Stimulated activated CD8-positive, alpha-beta memory T cell treated with anti-CD3 and anti-CD28 coated beads, Interleukin-7, amount 100 ng/mL, for 1 hour (primary cell): ENCODE measurements around the gene EGLN1.
A peak's percentile ranks its signal among the peaks of the same experiment; 100 is the strongest.
"Not testable (repeated sequence)": the region's sequence is repeated elsewhere in the genome, so short reads cannot be mapped to it uniquely, and the experiment has no call there.

ENCODE experiments used
- DNase-seq, 2 donors: peaks; one replicate each; pipeline ENCODE4 v3.0.0-alpha.2; 2020; ENCODE audit warnings: low read depth in 2 of 2

EGLN1 gene

DNA sequence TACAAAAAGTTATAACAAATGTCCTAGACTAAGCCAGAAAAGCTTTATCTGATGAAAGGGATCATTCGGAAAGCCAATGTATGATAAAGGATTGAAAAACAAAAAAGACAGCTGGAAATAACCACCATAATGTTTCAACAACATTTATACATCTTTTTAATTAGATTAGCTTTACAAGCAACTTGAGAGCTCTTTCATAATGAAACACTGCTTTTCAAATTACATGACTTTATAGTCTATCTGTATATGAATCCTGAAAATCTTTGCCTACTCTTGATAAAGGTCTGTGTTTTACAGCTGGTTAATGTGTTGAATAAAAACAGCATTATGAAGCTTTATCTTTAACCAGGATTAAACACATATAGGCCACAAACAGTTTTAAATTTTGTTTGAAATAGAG is 58.5 kb downstream of the EGLN1 start:
- DNase-seq = no peak

GRCh38 chr1:231362325-231362724 is 59.8 kb downstream of the EGLN1 start:
- no peak for DNase-seq

- no peak for DNase-seq
Measured at GRCh38 chr1:231359113-231359512, 63.0 kb downstream of the EGLN1 start.

DNA sequence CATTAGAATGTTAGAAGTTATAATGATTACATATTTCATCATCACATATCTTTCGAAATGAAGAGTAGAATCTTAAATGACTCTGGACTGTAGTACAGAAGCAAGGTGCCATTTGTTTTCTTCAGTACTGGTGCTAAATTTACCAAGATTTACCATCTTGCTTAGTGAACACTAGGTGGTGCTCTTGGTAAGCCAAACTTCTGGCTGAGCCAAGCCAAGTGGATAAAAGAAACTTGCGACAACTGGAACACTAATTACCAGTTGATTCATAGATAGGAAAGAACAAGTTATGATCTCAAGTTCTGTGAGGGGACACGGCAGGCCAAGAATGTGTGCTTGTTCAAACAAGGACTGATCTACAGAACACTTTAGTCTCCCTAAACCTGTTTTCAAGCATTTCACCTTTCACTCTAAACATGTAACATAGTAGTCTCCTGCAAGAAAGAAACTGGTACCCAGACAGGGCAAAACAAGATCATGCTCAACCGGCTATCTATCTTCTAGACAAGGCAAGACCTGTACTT is 64.2 kb downstream of the EGLN1 start:
- no peak for DNase-seq

DNA sequence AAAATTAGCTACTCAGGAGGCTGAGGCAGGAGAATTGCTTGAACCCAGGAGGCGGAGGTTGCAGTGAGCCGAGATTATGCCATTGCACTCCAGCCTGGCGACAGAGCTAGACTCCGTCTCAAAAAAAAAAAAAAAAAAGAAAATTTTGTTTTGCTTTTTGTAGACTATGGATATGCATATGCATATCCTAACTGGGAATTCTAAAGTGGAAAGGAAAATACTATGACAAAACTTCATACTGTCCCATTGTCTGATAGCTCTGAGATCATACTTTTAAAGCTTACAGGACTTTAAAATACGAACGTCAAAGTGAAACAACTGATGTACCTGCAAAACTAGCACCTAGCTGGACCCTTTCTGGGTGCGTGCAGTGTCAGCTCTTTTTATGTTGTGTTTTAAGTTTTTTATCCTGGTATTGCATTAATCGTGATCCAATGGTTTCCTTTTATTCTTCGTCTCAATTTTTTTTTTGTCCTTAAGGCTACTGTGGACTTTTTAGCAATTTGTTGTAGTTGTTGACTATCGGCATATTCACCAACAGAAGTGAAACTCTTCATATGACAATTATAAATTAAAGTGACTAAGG is 64.8 kb downstream of the EGLN1 start:
- no peak for DNase-seq

- DNase-seq = no peak
Measured at GRCh38 chr1:231355171-231355570, 66.9 kb downstream of the EGLN1 start.

- no peak for DNase-seq
Measured at GRCh38 chr1:231354330-231355020, 67.6 kb downstream of the EGLN1 start.

GRCh38 chr1:231353086-231353485 is 69.0 kb downstream of the EGLN1 start:
- no peak for DNase-seq

DNA sequence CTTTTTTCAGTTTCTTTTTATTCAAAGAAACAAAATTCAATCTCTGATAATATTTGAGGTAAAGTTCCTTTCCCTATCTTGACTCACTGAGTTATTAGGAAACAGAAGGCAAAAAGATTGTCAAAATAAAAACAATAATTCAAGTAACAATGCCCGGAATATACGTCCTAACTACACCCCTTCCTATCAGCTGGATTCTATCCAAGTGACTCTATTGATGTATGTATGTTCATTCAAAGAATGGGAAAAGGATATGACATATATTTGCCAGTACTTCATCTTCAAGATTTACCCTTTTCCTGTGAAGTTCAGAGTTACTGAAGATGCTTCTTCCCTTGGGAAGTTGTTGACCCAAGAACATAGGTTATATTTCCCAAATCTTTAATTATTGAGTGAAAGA is 70.3 kb downstream of the EGLN1 start:
- no peak for DNase-seq

- DNase-seq = not testable (repeated sequence)
Measured at GRCh38 chr1:231348856-231349255, 73.2 kb downstream of the EGLN1 start.

DNA sequence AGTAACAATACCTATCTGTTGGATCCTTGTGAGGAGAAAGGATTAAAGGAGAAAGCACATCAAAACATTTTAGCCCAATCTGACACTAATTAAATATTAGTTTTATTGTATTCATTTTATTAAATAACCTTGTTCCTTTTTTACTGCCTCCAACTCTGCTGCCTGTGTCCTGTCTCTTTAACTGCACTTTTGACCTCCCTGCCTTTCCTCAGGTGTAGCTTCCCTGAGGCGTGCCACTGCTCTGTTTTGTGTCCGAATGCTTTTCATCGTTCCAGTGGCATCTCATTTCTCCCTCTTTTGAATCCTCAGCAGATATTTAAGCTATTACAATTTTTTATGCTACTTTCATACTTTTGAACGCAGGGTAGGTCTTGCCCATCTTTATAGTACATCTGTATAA is 73.6 kb downstream of the EGLN1 start:
- DNase-seq = no peak

DNA sequence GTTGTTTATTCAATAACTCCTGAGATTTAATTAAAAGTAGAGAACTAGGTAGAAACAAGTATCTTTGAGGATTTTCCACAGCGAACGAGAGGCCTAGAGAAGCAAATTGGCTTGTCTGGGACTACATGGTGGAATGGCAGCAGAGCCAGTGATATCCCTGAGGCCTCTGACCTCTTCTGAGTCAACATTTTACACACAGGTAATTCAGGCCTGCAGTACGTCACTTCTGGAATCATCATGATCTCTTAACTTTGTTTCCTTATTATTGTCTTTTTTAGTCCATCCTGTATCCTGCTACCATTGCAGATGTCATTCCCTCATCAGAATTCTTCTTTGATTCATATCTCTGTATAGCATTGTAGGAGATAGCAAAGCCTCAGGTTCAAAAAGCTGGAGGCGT is 74.1 kb downstream of the EGLN1 start:
- DNase-seq = no peak

DNA sequence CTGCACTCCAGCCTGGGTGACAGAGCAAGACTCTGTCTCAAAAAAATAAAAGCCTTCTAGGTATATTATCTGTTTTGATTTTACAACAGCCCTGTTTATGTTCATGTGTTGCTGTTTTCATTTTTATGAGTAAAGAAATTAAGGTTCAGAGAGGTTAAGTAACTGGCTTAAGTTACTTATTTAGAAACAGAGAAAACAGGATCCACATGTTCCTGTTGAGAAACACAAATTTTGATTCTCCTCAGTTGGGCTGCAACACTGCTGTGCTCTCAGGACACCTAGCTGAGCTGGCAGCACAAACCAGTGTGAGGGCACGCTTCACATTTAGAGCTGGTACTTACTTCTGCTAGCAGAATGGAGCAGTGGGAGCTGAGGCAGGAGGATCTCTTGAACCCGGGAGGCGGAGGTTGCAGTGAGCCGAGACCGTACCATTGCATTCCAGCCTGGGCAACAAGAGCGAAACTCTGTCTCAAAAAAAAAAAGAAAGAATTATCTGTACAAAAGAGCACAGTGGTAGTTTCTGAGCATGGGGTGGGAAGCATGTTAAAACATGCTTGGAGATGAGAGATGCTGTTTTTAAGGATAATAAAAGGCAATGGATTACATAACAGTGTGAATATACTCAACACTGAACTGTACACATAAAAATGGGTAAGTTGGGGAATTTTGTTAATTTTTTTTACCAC is 81.6 kb downstream of the EGLN1 start:
- DNase-seq = no peak

- DNase-seq = no peak
Measured at GRCh38 chr1:231338270-231339128, 83.6 kb downstream of the EGLN1 start, which contains the start of gene SPRTN. TSS of gene SPRTN (plus strand) at chr1:231338293. CDS start at chr1:231338384, 91 bp downstream.

DNA sequence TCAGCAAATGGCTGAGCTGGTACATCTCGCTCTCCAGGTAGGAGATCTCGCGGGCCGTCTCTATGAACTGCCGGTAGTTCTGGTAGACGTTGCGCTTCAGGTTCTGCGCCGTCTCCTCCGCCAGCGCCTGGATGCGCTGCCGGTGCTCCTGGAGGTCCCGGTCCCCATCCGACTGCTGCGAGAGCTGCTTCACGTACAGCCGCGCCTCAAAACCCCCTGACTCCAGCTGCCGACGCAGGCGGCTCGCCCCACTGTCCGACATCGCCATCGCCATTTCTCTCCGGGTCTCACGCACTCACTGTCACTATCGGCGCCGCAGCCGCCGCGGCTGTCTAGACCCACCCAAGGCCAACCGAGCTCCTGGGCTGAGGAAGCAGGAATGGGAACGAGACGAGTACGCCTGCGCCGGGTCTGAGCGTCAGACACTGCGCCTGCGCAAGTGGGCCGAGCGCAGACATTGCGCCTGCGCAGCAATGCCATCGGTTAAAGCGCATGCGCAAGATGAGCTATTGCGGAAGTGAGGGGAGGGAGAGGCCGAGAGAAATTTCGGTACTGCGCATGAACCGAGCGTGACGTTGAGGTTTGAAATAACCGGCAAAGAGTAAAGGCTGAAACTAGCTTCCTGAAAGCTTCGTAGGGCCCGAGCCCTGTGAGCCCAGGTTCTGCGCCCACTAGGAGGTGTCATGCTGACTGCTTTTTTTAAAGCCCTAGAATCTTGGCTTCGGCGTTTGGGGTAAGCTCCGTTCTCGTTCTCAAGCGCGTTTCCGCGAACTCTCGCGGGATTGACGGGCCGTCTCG is 84.4 kb downstream of the EGLN1 start, which contains the start of gene EXOC8:
Gene EXOC8 (minus strand): TSS at position 381 of the 798 bp plus-strand sequence. CDS start 107 bp downstream, at position 274.
- DNase-seq = peak; percentile 97 to 98

DNA sequence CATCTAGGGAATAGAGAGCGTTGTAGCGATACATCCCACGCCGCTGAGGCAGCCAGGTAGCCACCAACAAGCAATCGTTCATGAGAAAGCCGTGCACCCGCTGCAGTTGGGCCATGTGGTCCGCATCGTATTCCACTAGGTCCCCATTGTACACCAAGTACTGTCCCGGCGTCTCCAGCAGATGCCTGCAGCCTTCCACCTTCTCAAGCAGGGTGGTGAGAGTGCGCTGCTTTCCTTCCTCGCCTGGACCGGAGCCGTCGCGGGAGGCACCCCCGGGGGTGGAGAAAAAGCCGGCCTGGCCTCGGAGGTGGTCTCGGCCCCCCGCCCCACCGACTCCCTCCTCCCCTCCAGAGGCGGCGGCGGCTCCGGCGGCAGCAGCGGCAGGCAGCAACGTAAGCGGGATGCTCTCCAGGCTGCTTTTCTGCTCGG is 85.0 kb downstream of the EGLN1 start:
- DNase-seq = no peak

- DNase-seq = no peak
Measured at GRCh38 chr1:231335663-231336602, 86.2 kb downstream of the EGLN1 start.

DNA sequence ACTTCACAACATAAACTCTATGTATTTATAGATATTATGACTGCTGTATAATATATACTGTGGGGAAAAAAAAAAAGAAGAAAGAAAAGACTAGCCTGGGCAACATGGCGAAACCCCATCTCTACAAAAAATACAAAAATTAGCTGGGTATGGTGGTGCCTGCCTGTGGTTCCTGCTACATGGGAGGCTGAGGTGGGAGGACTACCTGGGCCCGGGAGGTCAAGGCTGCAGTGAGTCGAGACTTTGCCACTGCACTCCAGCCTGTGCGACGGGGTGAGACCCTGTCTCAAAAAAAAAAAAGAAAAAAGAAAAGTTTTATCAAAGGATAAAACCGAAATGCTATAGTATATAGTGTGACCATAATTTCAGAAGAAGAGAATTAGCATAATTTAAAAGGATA is 87.1 kb downstream of the EGLN1 start:
- DNase-seq = no peak

- no peak for DNase-seq
Measured at GRCh38 chr1:231334079-231334666, 87.9 kb downstream of the EGLN1 start.
